GM18520 (cell line): ENCODE measurements around the gene GLIPR1L2.

ENCODE experiments used
- ATAC-seq: cut with Tn5 transposase; IDR thresholded peaks from one replicate; pipeline ENCODE4 v1.9.1; 2021; ENCODE audit not compliant: unreplicated experiment

Gene GLIPR1L2

GRCh38 chr12:75390899-75391538 is at the start of gene GLIPR1L2:
Gene GLIPR1L2 (plus strand): TSS chr12:75391089. CDS start chr12:75391117, 28 bp downstream.
- peak; percentile 96 for ATAC-seq

GRCh38 chr12:75341873-75342272 is 49.0 kb upstream of the GLIPR1L2 start:
- no peak for ATAC-seq

GRCh38 chr12:75345531-75345930 is 45.4 kb upstream of the GLIPR1L2 start:
- no peak for ATAC-seq

GRCh38 chr12:75346215-75346614 is 44.7 kb upstream of the GLIPR1L2 start:
- peak; percentile 54 for ATAC-seq

- ATAC-seq, result no peak
Observed at GRCh38 chr12:75349946-75350345, 40.9 kb upstream of the GLIPR1L2 start.

- ATAC-seq, result no peak
Observed at GRCh38 chr12:75350413-75350812, 40.5 kb upstream of the GLIPR1L2 start.

- no peak for ATAC-seq
Observed at GRCh38 chr12:75354011-75354410, 36.9 kb upstream of the GLIPR1L2 start.

- no peak for ATAC-seq
Observed at GRCh38 chr12:75360920-75361319, 30.0 kb upstream of the GLIPR1L2 start.

GRCh38 chr12:75361408-75361807 is 29.5 kb upstream of the GLIPR1L2 start:
- no peak for ATAC-seq

GRCh38 chr12:75364919-75365318 is 26.0 kb upstream of the GLIPR1L2 start:
- no peak for ATAC-seq

GRCh38 chr12:75366629-75367028 is 24.3 kb upstream of the GLIPR1L2 start:
- ATAC-seq, result peak; percentile 78

- no peak for ATAC-seq
Observed at GRCh38 chr12:75374971-75375370, 15.9 kb upstream of the GLIPR1L2 start.

GRCh38 chr12:75378354-75378753 is 12.5 kb upstream of the GLIPR1L2 start:
- ATAC-seq, result no peak

GRCh38 chr12:75389061-75389460 is 1.8 kb upstream of the GLIPR1L2 start:
- ATAC-seq, result no peak

GRCh38 chr12:75389706-75390105 is 1.2 kb upstream of the GLIPR1L2 start:
- no peak for ATAC-seq

GRCh38 chr12:75390156-75390898 is 562 bp upstream of the GLIPR1L2 start:
- no peak for ATAC-seq

- ATAC-seq, result no peak
Observed at GRCh38 chr12:75404231-75404630, 13.3 kb downstream of the GLIPR1L2 start.

- ATAC-seq, result no peak
Observed at GRCh38 chr12:75407683-75408082, 16.8 kb downstream of the GLIPR1L2 start.

- no peak for ATAC-seq
Observed at GRCh38 chr12:75409830-75410229, 18.9 kb downstream of the GLIPR1L2 start.

GRCh38 chr12:75414671-75415070 is 23.8 kb downstream of the GLIPR1L2 start:
- no peak for ATAC-seq

- ATAC-seq, result no peak
Observed at GRCh38 chr12:75419841-75420240, 29.0 kb downstream of the GLIPR1L2 start.

GRCh38 chr12:75427491-75427890 is 36.6 kb downstream of the GLIPR1L2 start:
- no peak for ATAC-seq

- ATAC-seq, result no peak
Observed at GRCh38 chr12:75428767-75429166, 37.9 kb downstream of the GLIPR1L2 start.
